MCF 10A (cell line): ENCODE data around the gene MMP17. TPM values are rescaled to one million over a fixed set of nuclear protein-coding genes. Genes with fewer than 3 reads are reported as not detected.
"Not testable (repeated sequence)": the region's sequence is repeated elsewhere in the genome, so short reads cannot be mapped to it uniquely, and the experiment has no call there.

ENCODE experiments used
- BruUV-seq: library from RNA; stranded (reverse); fragments of 400-500 nt; replicated peaks from 2 replicates; lab custom pipeline; 2021; lab: Mats Ljungman, UMichigan
- CTCF ChIA-PET: fragments of 300-600 bp; sonication (Branson Sonifier 250); formaldehyde crosslinking; extraction: SDS; loops from one replicate; lab custom pipeline; 2021; ENCODE audit warnings: antibody characterized with exemption, inconsistent platforms; lab: Yijun Ruan, JAX
- POLR2A ChIA-PET: fragments of 300-600, 350-650 bp; sonication (Branson Sonifier 250); formaldehyde crosslinking; extraction: SDS; loops from one replicate; lab custom pipeline; 2020; ENCODE audit warnings: antibody characterized with exemption, inconsistent platforms; lab: Yijun Ruan, JAX
- DNase-seq: peaks from one replicate; pipeline ENCODE4 v3.0.0-alpha.2; 2018; ENCODE audit not compliant: unreplicated experiment
- H3K27ac Mint-ChIP-seq: one replicate; pipeline ENCODE4 v1.8.0; 2022; ENCODE audit warnings: mild to moderate bottlenecking, low read depth, mixed read lengths; ENCODE audit not compliant: unreplicated experiment
- H3K27me3 Mint-ChIP-seq: one replicate; pipeline ENCODE4 v1.8.0; 2022; ENCODE audit warnings: mixed read lengths; ENCODE audit not compliant: insufficient read depth, unreplicated experiment
- H3K36me3 Mint-ChIP-seq: one replicate; pipeline ENCODE4 v1.8.0; 2022; ENCODE audit warnings: mild to moderate bottlenecking, moderate library complexity, mixed read lengths; ENCODE audit not compliant: insufficient read depth, unreplicated experiment
- H3K4me1 Mint-ChIP-seq: one replicate; pipeline ENCODE4 v1.8.0; 2022; ENCODE audit warnings: mixed read lengths; ENCODE audit not compliant: insufficient read depth, unreplicated experiment
- H3K4me3 Mint-ChIP-seq: one replicate; pipeline ENCODE4 v1.8.0; 2022; ENCODE audit warnings: mild to moderate bottlenecking, moderate library complexity, mixed read lengths; ENCODE audit not compliant: unreplicated experiment
- H3K9me3 Mint-ChIP-seq: one replicate; pipeline ENCODE4 v1.8.0; 2022; ENCODE audit warnings: mixed read lengths; ENCODE audit not compliant: unreplicated experiment
- intact Hi-C: fragments of 100-400 bp; cut with micrococcal nuclease; formaldehyde crosslinking; loops from 2 replicates; pipeline ENCODE4 v1.14.1; 2022
- total RNA-seq: library from RNA; stranded (reverse); gene quantifications from 2 replicates; pipeline ENCODE4 v1.2.3, GENCODE V29; 2022
- TF ChIP-seq, protein P1 (sequence below): fragments of 200-600 bp; IDR thresholded peaks from one replicate; pipeline ENCODE4 v1.8.0; 2022; ENCODE audit warnings: antibody characterized with exemption, mild to moderate bottlenecking; ENCODE audit not compliant: unreplicated experiment

MMP17 gene
- total RNA-seq, 1 experiment from 2014 or later: 5.4 TPM

DNA sequence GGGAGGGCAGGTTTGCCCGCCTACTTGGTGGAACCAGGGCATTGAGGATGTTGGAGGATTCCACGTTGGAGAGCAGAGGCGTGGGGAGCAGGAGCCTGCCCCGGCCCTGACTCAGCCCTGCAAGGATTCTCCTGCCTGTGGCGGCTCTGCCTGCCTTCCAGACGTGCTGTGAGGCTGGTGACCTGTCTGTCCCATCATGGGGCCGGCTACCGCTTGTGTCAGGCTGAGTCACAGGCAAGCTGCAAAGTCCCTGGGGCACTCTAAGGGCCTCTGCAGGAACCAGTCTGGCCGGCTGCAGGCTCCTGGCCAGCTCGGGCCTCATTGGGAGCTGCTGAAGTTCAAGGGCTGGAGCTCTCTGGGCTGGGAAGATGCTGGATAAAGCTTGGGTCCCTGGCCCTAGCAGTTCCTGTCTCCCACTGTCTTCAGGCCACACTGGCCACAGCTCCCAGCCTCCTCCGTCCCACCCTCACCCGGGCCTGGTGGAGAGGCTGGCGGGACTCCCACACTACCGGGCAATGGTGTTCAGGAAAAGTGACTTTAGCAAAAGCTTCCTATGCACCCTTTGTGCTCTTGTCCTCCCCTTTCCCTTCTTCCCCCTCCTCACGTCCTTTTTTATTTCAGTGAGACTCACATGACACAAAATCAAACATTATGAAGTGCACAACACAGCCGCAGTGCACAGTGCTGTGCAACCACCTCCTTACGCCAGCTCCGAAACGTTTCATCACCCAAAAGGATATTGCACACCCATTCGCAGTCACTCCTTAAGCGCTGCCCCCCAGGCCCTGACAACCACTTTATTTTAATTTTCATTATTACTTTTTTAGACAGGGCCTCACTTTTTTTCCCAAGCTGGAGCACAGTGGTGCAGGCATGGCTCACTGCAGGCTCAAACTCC is 44.2 kb downstream of the MMP17 start:
- H3K27ac Mint-ChIP-seq: peak overlapping the region; percentile 31
- TF ChIP-seq, protein P1, sequence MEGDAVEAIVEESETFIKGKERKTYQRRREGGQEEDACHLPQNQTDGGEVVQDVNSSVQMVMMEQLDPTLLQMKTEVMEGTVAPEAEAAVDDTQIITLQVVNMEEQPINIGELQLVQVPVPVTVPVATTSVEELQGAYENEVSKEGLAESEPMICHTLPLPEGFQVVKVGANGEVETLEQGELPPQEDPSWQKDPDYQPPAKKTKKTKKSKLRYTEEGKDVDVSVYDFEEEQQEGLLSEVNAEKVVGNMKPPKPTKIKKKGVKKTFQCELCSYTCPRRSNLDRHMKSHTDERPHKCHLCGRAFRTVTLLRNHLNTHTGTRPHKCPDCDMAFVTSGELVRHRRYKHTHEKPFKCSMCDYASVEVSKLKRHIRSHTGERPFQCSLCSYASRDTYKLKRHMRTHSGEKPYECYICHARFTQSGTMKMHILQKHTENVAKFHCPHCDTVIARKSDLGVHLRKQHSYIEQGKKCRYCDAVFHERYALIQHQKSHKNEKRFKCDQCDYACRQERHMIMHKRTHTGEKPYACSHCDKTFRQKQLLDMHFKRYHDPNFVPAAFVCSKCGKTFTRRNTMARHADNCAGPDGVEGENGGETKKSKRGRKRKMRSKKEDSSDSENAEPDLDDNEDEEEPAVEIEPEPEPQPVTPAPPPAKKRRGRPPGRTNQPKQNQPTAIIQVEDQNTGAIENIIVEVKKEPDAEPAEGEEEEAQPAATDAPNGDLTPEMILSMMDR: no peak
- H3K27me3 Mint-ChIP-seq: no peaks in the 10 kb centered on the region
- CTCF ChIA-PET: interaction anchor here (0.8 to 1.9 kb wide), 3 partner anchors 7 to 36 kb away, joined by 4 to 7 read pairs (median 5); no protein-coding TSS in a partner anchor
- BruUV-seq: no TSS peak
- intact Hi-C loops: no loop called here
- H3K9me3 Mint-ChIP-seq: no peaks in the 10 kb centered on the region
- POLR2A ChIA-PET: interaction anchor here (0.7 to 1.4 kb wide), 5 partner anchors 10 to 454 kb away, joined by 3 to 5 read pairs (median 3); no protein-coding TSS in a partner anchor
- no peaks in the 10 kb centered on the region for H3K36me3 Mint-ChIP-seq
- no peak overlapping the region for H3K4me3 Mint-ChIP-seq
- DNase-seq: peak; percentile 83
- peaks cover 5% of the 10 kb centered on the region for H3K4me1 Mint-ChIP-seq

DNA sequence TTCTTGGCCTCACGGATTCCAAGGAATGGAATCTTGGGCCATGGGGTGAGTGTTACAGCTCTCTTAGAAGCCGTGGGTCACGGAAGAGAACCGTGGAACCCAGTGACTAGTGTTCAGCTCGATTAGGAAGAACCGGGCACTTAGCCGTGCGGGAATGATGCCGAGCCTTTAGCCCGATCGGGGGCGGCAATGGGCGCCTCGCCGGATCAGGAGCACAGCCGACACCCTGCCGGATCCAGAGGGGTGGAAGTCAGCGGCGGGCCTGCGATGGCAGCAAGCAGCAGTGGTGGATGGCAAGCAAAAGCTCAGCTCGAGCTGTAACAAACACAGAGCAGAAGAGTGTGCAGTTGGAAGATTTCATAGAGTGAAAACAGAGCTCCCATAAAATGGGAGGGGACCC is 45.1 kb downstream of the MMP17 start:
- Mint-ChIP-seq H3K36me3 (no peaks in the 10 kb centered on the region), H3K4me1 (peaks cover 5% of the 10 kb centered on the region), H3K9me3 (no peaks in the 10 kb centered on the region), H3K27ac (no peak overlapping the region), H3K27me3 (no peaks in the 10 kb centered on the region), H3K4me3 (no peak overlapping the region)
- TF ChIP-seq, protein P1: no peak
- DNase-seq: no peak
- POLR2A ChIA-PET: interaction anchor here (1.4 kb wide), 1 partner anchor 11 kb away, joined by 3 read pairs; no protein-coding TSS in a partner anchor
- intact Hi-C loops: no loop called here
- CTCF ChIA-PET: interaction anchor here (0.9 to 1.9 kb wide), 2 partner anchors 8 to 10 kb away, joined by 4 to 5 read pairs; no protein-coding TSS in a partner anchor
- BruUV-seq: no TSS peak

DNA sequence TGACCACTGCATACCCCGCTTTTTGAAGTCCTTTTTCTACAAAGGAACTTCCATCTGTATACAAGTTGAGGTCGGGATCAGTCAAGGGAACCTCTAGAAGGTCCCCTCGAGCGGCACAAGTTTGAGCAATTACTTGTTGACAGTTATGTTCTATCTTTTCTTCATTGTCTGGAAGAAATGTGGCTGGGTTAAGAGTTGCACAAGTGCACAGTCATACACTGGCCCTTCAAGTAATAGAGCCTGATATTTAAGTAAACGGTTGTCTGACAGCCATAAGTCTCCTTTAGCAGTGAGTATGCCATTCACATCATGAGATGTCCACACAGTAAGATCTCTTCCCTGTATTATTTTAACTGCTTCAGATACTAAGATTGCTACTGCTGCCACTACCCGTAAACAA is 46.8 kb downstream of the MMP17 start:
- H3K36me3 Mint-ChIP-seq, H3K4me1 Mint-ChIP-seq, intact Hi-C loops, H3K4me3 Mint-ChIP-seq, DNase-seq, H3K9me3 Mint-ChIP-seq, POLR2A ChIA-PET, BruUV-seq, H3K27ac Mint-ChIP-seq, CTCF ChIA-PET, H3K27me3 Mint-ChIP-seq: not testable (repeated sequence)

DNA sequence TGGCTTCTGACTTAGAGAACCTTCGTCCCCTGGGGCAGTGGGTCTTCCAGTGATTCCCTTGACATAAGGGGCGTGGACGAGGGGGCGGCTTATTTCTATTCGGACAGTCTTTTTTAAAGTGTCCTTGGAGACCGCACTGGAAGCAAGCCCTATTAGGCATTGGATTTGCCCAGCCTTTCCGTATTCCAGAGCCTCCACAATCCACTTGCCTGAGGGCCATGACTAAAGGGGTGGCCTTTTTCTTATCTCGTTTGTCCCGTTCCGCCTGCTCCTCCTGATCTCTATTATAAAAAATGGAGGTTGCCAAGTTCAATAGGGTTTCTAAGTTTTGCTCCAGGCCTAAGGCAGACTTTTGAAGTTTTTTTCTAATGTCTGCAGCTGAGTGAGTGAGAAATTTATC is 49.0 kb downstream of the MMP17 start:
- H3K4me3 Mint-ChIP-seq, H3K36me3 Mint-ChIP-seq, intact Hi-C loops, H3K27ac Mint-ChIP-seq, BruUV-seq, H3K4me1 Mint-ChIP-seq, POLR2A ChIA-PET, DNase-seq, H3K27me3 Mint-ChIP-seq, H3K9me3 Mint-ChIP-seq, CTCF ChIA-PET: not testable (repeated sequence)

DNA sequence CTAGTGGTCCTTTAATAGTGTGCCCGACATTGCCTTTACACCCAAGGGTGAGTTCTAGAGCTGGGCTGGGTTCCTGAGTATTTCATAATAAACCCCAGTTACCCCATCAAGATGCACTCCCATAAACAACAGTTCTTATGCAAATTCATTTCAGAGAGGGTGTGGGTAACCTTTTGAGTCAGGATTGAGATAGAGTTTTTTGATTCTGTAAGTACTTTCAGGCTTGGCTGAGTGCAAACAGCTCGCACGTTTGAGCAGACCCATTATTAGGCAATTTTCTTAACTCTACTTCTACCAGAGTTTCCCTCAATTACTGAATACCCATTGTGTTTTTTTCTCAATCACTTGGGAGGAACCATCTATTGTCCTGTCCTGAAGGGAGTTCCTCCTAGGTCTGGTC is 50.2 kb downstream of the MMP17 start:
- DNase-seq, H3K27me3 Mint-ChIP-seq, intact Hi-C loops, H3K27ac Mint-ChIP-seq, H3K36me3 Mint-ChIP-seq, H3K9me3 Mint-ChIP-seq, BruUV-seq, H3K4me1 Mint-ChIP-seq, CTCF ChIA-PET, H3K4me3 Mint-ChIP-seq: not testable (repeated sequence)
- POLR2A ChIA-PET: interaction anchor here (1.7 kb wide), 1 partner anchor 18 kb away, joined by 6 read pairs; no protein-coding TSS in a partner anchor
